ENCODE measurements around the gene GRB10.
A peak's percentile ranks its signal among the peaks of the same experiment; 100 is the strongest.

GRB10 gene

GRCh38 chr7:50782375-50783208 is at the start of gene GRB10:
Gene GRB10, minus strand, starts transcription at chr7:50782896. Its CDS starts 50,574 bp downstream, at chr7:50732322.
- Mint-ChIP-seq H3K27ac (no peak within 1 kb of the TSS), H3K4me1 (peaks cover 29% of the 10 kb centered on the region), H3K36me3 (peaks cover 2% of the 10 kb centered on the region), H3K9me3 (no peaks in the 10 kb centered on the region), H3K4me3 (peak within 1 kb of the TSS; percentile 76), H3K27me3 (peaks cover 14% of the 10 kb centered on the region)

GRCh38 chr7:50828801-50829200 is 46.1 kb upstream of the GRB10 start:
- no peak overlapping the region for H3K4me3 Mint-ChIP-seq

DNA sequence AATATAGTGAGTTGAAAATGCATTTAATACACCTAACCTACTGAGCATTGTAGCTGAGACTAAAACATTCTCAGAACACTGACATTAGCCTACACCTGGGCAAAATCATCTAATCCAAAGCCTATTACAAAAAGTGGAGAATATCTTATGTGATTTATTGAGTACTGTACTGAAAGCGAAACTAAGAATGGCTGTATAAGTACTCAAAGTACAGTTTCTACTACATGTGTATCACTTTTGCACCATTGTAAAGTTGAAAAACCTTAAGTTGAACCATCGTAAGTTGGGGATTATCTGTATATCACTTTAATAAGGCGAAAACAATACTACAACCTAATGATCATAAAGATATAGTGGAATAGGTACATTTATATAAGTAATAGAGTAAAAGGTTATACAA is 45.4 kb upstream of the GRB10 start:
- H3K4me3 Mint-ChIP-seq, result no peak overlapping the region
- H3K36me3 Mint-ChIP-seq, result no peaks in the 10 kb centered on the region
- no peaks in the 10 kb centered on the region for H3K27me3 Mint-ChIP-seq

More at GRCh38 chr7:50828801-50829200, 46.1 kb upstream of the GRB10 start:
- Mint-ChIP-seq H3K27ac (no peak overlapping the region), H3K4me1 (no peaks in the 10 kb centered on the region), H3K9me3 (no peaks in the 10 kb centered on the region), H3K27me3 (no peaks in the 10 kb centered on the region), H3K36me3 (no peaks in the 10 kb centered on the region)

GRCh38 chr7:50827281-50827680 is 44.6 kb upstream of the GRB10 start:
- H3K4me3 Mint-ChIP-seq, result no peak overlapping the region
- H3K36me3 Mint-ChIP-seq, result no peaks in the 10 kb centered on the region
- no peaks in the 10 kb centered on the region for H3K9me3 Mint-ChIP-seq
- H3K27ac Mint-ChIP-seq, result no peak overlapping the region
- H3K4me1 Mint-ChIP-seq, result no peaks in the 10 kb centered on the region
- no peaks in the 10 kb centered on the region for H3K27me3 Mint-ChIP-seq

More for the DNA sequence above, 45.4 kb upstream of the GRB10 start:
- no peaks in the 10 kb centered on the region for H3K4me1 Mint-ChIP-seq
- no peaks in the 10 kb centered on the region for H3K9me3 Mint-ChIP-seq
- no peak overlapping the region for H3K27ac Mint-ChIP-seq

GRCh38 chr7:50826371-50827172 is 43.9 kb upstream of the GRB10 start:
- no peaks in the 10 kb centered on the region for H3K4me1 Mint-ChIP-seq
- no peaks in the 10 kb centered on the region for H3K9me3 Mint-ChIP-seq
- no peaks in the 10 kb centered on the region for H3K27me3 Mint-ChIP-seq
- no peak overlapping the region for H3K27ac Mint-ChIP-seq
- no peaks in the 10 kb centered on the region for H3K36me3 Mint-ChIP-seq
- H3K4me3 Mint-ChIP-seq, result no peak overlapping the region

- H3K9me3 Mint-ChIP-seq, result no peaks in the 10 kb centered on the region
- no peaks in the 10 kb centered on the region for H3K27me3 Mint-ChIP-seq
- no peak overlapping the region for H3K27ac Mint-ChIP-seq
- H3K4me3 Mint-ChIP-seq, result no peak overlapping the region
- no peaks in the 10 kb centered on the region for H3K4me1 Mint-ChIP-seq
- no peaks in the 10 kb centered on the region for H3K36me3 Mint-ChIP-seq
These were observed 42.8 kb upstream of the GRB10 start for GRCh38 chr7:50825465-50825864.

GRCh38 chr7:50824882-50825281 is 42.2 kb upstream of the GRB10 start:
- no peak overlapping the region for H3K27ac Mint-ChIP-seq
- H3K4me1 Mint-ChIP-seq, result no peaks in the 10 kb centered on the region
- H3K27me3 Mint-ChIP-seq, result no peaks in the 10 kb centered on the region
- H3K4me3 Mint-ChIP-seq, result no peak overlapping the region
- no peaks in the 10 kb centered on the region for H3K36me3 Mint-ChIP-seq
- no peaks in the 10 kb centered on the region for H3K9me3 Mint-ChIP-seq

DNA sequence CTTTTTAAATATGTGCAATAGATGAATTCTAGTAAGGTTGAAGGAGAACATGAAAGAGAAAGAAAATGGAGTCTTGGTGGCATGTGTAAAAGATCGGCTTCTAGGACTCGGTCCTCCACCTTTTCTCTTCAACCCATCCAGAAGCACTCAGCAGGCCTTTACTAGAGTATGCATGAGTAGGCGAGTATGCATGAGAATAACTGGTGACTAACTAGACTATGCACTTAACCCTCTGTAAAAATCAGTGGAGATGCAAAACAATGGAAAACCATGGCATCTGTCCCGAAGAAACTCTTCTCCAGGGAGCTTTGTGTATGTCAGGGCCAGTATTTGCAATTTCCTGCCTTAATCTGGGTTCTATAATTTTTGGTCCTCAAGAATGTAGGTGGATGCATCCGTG is 40.0 kb upstream of the GRB10 start:
- Mint-ChIP-seq H3K36me3 (no peaks in the 10 kb centered on the region), H3K9me3 (no peaks in the 10 kb centered on the region), H3K4me1 (no peaks in the 10 kb centered on the region), H3K4me3 (no peak overlapping the region), H3K27ac (no peak overlapping the region), H3K27me3 (no peaks in the 10 kb centered on the region)

DNA sequence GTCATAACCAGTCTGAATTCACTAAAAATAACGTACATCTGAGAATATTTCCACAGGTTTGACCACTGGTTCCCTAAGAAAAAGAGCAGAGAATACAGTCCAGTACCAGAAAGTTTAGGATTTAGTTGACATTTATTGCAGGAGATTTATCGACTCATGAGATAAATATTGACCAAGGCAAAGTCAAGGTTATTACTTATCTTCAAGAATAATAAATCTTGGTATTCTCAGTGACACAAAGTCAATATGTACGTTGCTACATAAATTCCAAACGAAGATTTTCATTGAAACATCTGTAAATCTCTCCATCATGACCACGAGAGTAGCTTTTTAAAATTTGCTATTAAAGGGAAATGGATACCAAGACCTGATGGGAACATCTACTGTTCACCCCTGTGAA is 39.4 kb upstream of the GRB10 start:
- no peaks in the 10 kb centered on the region for H3K27me3 Mint-ChIP-seq
- no peaks in the 10 kb centered on the region for H3K4me1 Mint-ChIP-seq
- no peak overlapping the region for H3K27ac Mint-ChIP-seq
- no peaks in the 10 kb centered on the region for H3K36me3 Mint-ChIP-seq
- H3K9me3 Mint-ChIP-seq, result no peaks in the 10 kb centered on the region
- H3K4me3 Mint-ChIP-seq, result no peak overlapping the region

GRCh38 chr7:50821457-50822008 is 38.8 kb upstream of the GRB10 start:
- H3K4me3 Mint-ChIP-seq, result no peak overlapping the region
- H3K27me3 Mint-ChIP-seq, result peaks cover 2% of the 10 kb centered on the region
- H3K4me1 Mint-ChIP-seq, result no peaks in the 10 kb centered on the region
- H3K36me3 Mint-ChIP-seq, result no peaks in the 10 kb centered on the region
- peaks cover 4% of the 10 kb centered on the region for H3K9me3 Mint-ChIP-seq
- no peak overlapping the region for H3K27ac Mint-ChIP-seq

GRCh38 chr7:50818324-50818723 is 35.6 kb upstream of the GRB10 start:
- Mint-ChIP-seq H3K4me3 (no peak overlapping the region), H3K27me3 (peaks cover 2% of the 10 kb centered on the region), H3K9me3 (peaks cover 6% of the 10 kb centered on the region), H3K27ac (no peak overlapping the region), H3K4me1 (no peaks in the 10 kb centered on the region), H3K36me3 (no peaks in the 10 kb centered on the region)

- Mint-ChIP-seq H3K27ac (no peak overlapping the region), H3K9me3 (peaks cover 6% of the 10 kb centered on the region), H3K4me3 (no peak overlapping the region), H3K36me3 (no peaks in the 10 kb centered on the region), H3K27me3 (peaks cover 2% of the 10 kb centered on the region), H3K4me1 (no peaks in the 10 kb centered on the region)
These were observed 34.9 kb upstream of the GRB10 start for GRCh38 chr7:50817561-50817960.

DNA sequence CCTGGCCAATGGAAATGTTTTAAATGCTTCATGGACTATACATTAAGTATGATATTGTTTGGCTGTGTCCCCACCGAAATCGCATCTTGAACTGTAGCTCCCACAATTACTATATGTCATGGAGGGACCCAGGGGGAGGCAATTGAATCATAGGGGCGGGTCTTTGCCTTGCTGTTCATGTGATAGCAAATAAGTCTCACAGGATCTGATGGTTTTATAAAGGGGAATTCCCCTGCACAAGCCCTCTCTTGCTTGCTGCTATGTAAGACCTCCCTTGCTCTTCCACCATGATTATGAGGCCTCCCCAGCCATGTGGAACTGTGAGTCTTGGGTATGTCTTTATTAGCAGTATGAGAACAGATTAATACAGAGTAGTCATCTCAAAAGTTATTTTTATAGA is 32.4 kb upstream of the GRB10 start:
- Mint-ChIP-seq H3K36me3 (no peaks in the 10 kb centered on the region), H3K9me3 (peaks cover 6% of the 10 kb centered on the region), H3K27ac (no peak overlapping the region), H3K4me3 (no peak overlapping the region), H3K27me3 (peaks cover 2% of the 10 kb centered on the region), H3K4me1 (no peaks in the 10 kb centered on the region)

DNA sequence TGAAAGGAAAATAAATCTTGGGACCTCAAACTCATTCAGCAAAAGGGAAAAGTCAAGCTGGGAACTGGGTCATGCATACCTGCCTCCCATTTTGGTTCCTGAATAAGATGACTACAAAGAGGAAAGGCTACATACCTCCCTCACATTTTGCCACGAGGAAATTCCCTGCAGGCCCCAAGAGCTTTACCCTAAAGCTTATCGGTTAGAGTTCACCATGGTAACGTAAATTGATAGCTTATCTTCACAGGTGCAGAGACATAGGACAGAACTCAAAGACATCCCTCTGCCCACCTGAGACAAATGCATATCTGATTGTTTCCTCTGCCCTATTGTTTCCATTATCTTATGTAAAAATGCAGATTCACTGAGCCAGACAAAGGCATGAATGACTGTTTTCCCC is 31.5 kb upstream of the GRB10 start:
- peaks cover 6% of the 10 kb centered on the region for H3K9me3 Mint-ChIP-seq

DNA sequence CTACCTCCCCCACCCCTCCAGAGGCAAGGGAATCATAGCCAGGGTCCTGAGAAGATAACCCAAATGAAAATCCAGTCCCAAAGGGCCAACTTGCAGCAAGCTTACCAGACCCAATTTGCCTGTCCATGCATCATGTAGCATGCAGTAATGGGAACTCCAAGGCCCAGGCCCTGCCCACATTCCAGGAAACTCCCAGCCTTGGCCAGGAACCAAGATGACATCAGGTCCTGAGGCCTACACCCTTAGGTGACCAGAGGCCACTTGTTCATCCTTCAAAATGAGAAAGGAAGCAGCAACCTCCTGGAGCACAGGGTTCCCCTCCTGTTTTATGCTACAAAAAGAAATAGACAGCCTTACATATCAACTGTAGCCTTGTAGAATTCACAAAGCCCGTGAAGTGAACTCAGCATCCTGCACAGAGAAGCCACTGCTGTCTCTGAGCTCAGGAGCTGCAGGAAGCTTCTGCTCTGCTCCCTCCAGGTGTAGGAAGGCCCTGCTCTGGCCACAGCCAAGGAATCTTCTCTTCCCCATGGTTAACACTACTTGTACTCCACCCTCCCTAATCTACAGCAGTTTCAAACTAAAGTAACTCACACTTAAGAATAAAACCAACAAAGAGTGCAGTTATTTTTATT is 30.3 kb upstream of the GRB10 start:
- Mint-ChIP-seq H3K27ac (no peak overlapping the region), H3K36me3 (no peaks in the 10 kb centered on the region), H3K27me3 (peaks cover 2% of the 10 kb centered on the region), H3K9me3 (peaks cover 6% of the 10 kb centered on the region), H3K4me3 (no peak overlapping the region), H3K4me1 (no peaks in the 10 kb centered on the region)

More for the DNA sequence above, 31.5 kb upstream of the GRB10 start:
- Mint-ChIP-seq H3K36me3 (no peaks in the 10 kb centered on the region), H3K27ac (no peak overlapping the region), H3K4me1 (no peaks in the 10 kb centered on the region), H3K27me3 (peaks cover 2% of the 10 kb centered on the region), H3K4me3 (no peak overlapping the region)

Measured in activated naive CD4-positive, alpha-beta T cell treated with anti-CD3 and anti-CD28 coated beads, Interleukin-2, amount 50 U/mL, for 24 hours (primary cell).